NCI-H1105 (cell line): ENCODE measurements around the gene UBA6.
A peak's percentile ranks its signal among the peaks of the same experiment; 100 is the strongest.
"Not testable (repeated sequence)": the region's sequence is repeated elsewhere in the genome, so short reads cannot be mapped to it uniquely, and the experiment has no call there.

ENCODE experiments used
- DNase-seq: peaks from one replicate; lab custom pipeline; 2025; lab: John Stamatoyannopoulos, UW

The UBA6 gene

GRCh38 chr4:67700738-67701516, at the start of gene UBA6:
Gene UBA6 (minus strand): TSS chr4:67701155. CDS start chr4:67701119, 36 bp downstream.
- peak; percentile 83 for DNase-seq

GRCh38 chr4:67750691-67751090, 49.7 kb upstream of the UBA6 start:
- no peak for DNase-seq

- DNase-seq, result no peak
These were observed 48.3 kb upstream of the UBA6 start for GRCh38 chr4:67749286-67749685.

GRCh38 chr4:67746797-67747495, 46.0 kb upstream of the UBA6 start:
- DNase-seq, result no peak

- no peak for DNase-seq
These were observed 43.8 kb upstream of the UBA6 start for GRCh38 chr4:67744561-67745283.

- DNase-seq, result no peak
These were observed 42.2 kb upstream of the UBA6 start for GRCh38 chr4:67743194-67743593.

GRCh38 chr4:67736262-67736661, 35.3 kb upstream of the UBA6 start:
- no peak for DNase-seq

- DNase-seq, result no peak
These were observed 34.4 kb upstream of the UBA6 start for GRCh38 chr4:67735325-67735724.

- DNase-seq, result not testable (repeated sequence)
These were observed 29.6 kb upstream of the UBA6 start for GRCh38 chr4:67730511-67730910.

- no peak for DNase-seq
These were observed 26.3 kb upstream of the UBA6 start for GRCh38 chr4:67727124-67727850.

GRCh38 chr4:67725981-67726380, 25.0 kb upstream of the UBA6 start:
- no peak for DNase-seq

- DNase-seq, result no peak
These were observed 24.2 kb upstream of the UBA6 start for GRCh38 chr4:67725132-67725531.

DNA sequence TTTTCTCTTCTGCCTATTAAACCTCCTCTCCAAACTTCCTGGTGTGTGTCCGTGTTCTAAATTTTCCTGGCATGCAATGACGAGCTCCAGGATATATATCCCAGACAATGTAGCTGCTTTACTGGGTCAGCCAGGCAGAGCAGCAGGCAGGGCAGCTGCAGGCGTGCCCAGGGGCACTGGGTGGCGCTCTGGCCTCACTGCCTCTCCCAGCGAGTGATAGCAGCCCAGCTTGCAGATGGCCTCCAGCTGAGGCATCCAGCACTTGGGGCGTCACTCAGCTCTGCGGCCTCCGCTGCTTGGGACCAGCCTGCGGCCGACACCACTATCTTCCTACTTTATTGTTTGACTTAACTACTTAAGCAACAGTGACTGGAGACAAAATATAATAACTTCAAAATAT, 23.0 kb upstream of the UBA6 start:
- no peak for DNase-seq

- DNase-seq, result no peak
These were observed 22.4 kb upstream of the UBA6 start for GRCh38 chr4:67723341-67723740.

DNA sequence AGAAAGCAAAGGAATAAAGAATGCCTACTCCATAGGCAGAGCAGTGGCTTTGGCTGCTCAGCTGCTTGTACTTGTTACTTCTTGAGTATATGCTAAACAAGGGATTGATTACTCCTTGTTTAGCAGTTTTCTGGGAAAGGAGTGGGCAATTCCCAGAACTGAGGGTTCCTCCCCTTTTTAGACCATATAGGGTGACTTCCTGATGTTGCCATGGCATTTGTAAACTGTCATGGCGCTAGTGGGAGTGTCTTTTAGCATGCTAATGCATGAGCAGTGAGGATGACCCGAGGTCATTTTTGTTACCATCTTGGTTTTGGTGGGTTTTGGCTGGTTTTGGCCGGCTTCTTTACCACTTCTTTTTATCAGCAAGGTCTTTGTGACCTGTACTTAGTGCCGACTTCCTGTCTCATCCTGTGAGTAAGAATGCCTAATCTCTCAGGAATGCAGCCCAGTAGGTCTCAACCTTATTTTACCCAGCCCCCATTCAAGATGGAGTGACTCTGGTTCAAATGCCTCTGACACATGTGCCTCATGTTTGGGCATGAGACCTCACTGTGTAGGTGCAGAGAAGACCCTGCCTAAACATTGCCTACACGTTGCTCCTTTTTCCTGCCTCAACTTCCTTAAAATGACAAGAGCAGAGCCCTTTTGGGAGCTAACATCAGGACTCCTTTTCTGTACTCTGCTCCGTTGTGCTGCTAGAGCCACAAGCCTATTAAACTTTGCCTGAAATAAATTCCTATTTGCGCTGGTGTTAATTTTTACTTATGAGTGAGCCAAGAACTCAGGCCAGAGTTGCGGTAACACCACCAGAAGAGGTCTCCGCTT, 21.0 kb upstream of the UBA6 start:
- DNase-seq, result no peak

DNA sequence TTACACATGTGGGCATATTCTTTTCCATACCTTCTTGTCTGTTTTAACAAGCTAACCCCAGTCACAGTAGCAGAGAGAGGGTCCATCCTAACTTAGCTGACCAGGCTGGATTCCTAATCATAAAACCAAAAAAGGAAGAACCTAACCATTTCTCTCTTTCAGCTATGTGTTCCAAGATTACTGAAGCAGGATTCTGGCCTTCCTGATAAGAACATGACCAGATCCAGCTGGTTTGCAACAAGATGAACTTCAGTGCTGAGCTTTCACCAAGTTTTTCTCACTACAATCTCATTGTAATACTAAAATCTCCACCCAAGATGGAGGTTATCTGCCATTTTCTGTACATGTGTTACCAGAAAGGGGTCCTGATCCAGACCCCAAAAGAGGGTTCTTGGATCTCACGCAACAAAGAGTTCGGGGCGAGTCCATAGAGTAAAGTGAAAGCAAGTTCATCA, 20.4 kb upstream of the UBA6 start:
- DNase-seq, result no peak

DNA sequence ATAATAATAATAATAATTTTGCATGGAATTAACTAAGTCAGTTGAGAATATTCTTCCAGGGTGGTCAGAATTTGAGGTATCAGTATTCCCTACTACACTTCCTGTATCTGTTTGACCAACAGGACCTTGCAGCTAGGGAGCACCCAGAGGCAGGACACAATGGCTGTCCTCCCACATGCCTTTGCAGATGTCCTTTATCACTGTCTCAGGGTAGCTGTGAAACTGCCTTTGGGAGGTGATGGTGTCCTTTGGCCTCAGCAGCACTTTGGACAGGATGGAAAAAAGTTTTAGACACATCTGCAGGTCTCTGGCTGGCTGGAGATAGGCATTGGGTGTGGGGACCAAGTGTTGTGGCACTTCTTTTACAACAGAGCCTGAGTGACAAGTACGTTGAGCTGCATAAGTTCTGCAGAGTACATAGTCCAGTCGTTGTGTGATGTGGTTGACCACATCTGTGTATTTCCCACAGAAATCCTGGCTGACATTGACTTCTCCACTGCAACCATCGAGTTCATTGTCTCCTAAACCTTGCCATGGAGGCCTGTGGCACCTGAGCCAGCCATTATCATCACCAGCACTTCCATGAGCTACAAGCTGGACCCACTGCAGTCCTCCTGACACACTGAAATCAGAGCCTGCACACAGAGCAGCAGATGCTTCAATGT, 19.1 kb upstream of the UBA6 start:
- DNase-seq, result no peak

DNA sequence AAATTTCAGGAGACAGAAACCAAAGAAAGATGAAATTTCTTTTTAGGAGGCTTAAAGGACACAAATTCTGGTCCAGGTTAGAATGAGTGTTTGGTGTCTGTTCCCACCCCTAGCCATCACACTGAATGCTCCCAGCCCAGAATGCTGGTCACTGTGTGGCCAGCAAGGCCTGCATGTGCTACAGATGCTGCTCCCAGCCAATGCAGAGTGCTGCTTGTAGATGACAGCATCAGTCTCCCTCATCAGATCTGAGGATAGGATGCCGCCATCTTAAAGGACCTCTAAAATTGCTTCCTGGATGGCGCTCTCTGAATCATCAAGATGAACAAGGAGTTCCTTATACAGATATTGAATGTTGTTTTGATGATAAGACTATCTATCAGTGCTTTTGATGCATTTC, 17.9 kb upstream of the UBA6 start:
- no peak for DNase-seq

DNA sequence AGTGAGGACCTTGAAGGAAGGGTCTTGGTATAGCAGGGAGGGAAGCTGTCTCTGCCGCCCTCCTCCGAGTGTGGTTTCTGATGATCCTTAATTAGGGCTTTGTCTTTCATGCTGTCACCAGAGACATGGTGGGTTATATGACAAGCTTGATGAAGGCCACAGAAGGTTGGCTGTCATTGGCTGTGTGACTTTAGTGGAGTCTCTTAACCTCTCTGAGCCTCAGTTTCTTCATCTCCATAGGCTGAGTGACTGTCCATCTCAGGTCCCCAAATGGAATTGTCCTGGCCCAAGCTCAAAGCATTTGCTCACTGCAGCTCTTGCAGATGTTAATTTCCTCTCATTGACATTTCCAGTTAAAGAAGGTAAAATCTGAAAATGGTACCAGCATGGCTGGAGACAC, 16.6 kb upstream of the UBA6 start:
- no peak for DNase-seq

- no peak for DNase-seq
These were observed 14.0 kb upstream of the UBA6 start for GRCh38 chr4:67714955-67715354.

DNA sequence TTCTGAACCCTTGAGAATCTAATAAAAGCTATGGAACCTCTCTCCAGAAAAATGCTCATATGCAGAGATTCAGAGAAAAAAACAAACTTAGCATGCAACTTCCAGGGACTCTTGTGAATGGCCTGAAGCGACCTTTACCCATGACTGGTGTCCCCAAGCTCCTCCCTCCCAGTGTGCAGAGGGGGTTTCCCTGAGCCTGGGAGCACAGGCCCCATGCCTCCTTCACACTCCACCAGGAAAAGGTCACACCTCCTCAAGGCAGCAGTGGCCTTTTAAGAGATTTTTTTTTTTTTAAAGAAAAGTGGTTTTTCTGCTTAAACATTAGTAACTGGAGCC, 13.3 kb upstream of the UBA6 start:
- no peak for DNase-seq
